Neuronal stem cell (in vitro differentiated cells): Measurements from ENCODE around the gene MEGF11.

ENCODE experiments used
- DNase-seq: peaks from one replicate; pipeline ENCODE4 v3.0.0-alpha.2; 2013; ENCODE audit warnings: low spot score
- H2AFZ ChIP-seq: one replicate; pipeline ENCODE4 v1.6.1; 2013; ENCODE audit warnings: mild to moderate bottlenecking, low read length, inconsistent platforms
- H2AK5ac ChIP-seq: 2 replicates; pipeline ENCODE4 v1.6.1; 2013; ENCODE audit warnings: low read depth, mild to moderate bottlenecking, inconsistent platforms, low read length, moderate library complexity, mixed read lengths
- H2BK120ac ChIP-seq: 2 replicates; pipeline ENCODE4 v1.6.1; 2013; ENCODE audit warnings: low read depth, mild to moderate bottlenecking, inconsistent platforms, low read length, moderate library complexity, mixed read lengths
- H2BK12ac ChIP-seq: one replicate; pipeline ENCODE4 v1.6.1; 2013; ENCODE audit warnings: low read length, inconsistent platforms
- H2BK15ac ChIP-seq: 2 replicates; pipeline ENCODE4 v1.6.1; 2013; ENCODE audit warnings: mild to moderate bottlenecking, low read length, inconsistent platforms, mixed read lengths
- H2BK5ac ChIP-seq: one replicate; pipeline ENCODE4 v1.6.1; 2013; ENCODE audit warnings: inconsistent platforms, mild to moderate bottlenecking, low read length, moderate library complexity
- H3K14ac ChIP-seq: one replicate; pipeline ENCODE4 v1.6.1; 2013; ENCODE audit warnings: low read length, inconsistent platforms
- H3K18ac ChIP-seq: 2 replicates; pipeline ENCODE4 v1.6.1; 2013; ENCODE audit warnings: low read length, inconsistent platforms
- H3K23ac ChIP-seq: 2 replicates; pipeline ENCODE4 v1.6.1; 2013; ENCODE audit warnings: low read depth, mild to moderate bottlenecking, mixed read lengths, low read length, inconsistent platforms; ENCODE audit not compliant: poor library complexity
- H3K27ac ChIP-seq: replicated peaks from 3 replicates; pipeline ENCODE4 v1.5.1; 2013; ENCODE audit warnings: low read length, inconsistent platforms
- H3K27me3 ChIP-seq, 3 experiments: 2 replicates each; pipeline ENCODE4 v1.6.1; 2013; ENCODE audit warnings: low read length in 3 of 3, mild to moderate bottlenecking in 2 of 3, inconsistent platforms in 1 of 3, low read depth in 1 of 3, mixed read lengths in 1 of 3, moderate library complexity in 1 of 3; ENCODE audit not compliant: control insufficient read depth in 3 of 3, insufficient read depth in 3 of 3
- H3K36me3 ChIP-seq, 2 donors: replicated peaks in 1 of 2; 2 replicates each; pipeline ENCODE4 v1.6.1; 2013; ENCODE audit warnings: low read length in 2 of 2; ENCODE audit not compliant: control insufficient read depth in 2 of 2, insufficient read depth in 2 of 2
- H3K4ac ChIP-seq: 2 replicates; pipeline ENCODE4 v1.6.1; 2013; ENCODE audit warnings: inconsistent platforms, mild to moderate bottlenecking, low read length, moderate library complexity
- H3K4me1 ChIP-seq, 2 donors: 1 replicate in 1 of 2; 2 replicates in 1 of 2; pipeline ENCODE4 v1.6.1; 2013; ENCODE audit warnings: low read length in 2 of 2, low read depth in 1 of 2; ENCODE audit not compliant: control insufficient read depth in 2 of 2, insufficient read depth in 1 of 2
- H3K4me2 ChIP-seq: one replicate; pipeline ENCODE4 v1.6.1; 2013; ENCODE audit warnings: mild to moderate bottlenecking, low read length, inconsistent platforms; ENCODE audit not compliant: insufficient read depth, poor library complexity, severe bottlenecking
- H3K4me3 ChIP-seq, 2 donors: 2 replicates each; pipeline ENCODE4 v1.5.1; 2013; ENCODE audit warnings: low read length in 2 of 2, mild to moderate bottlenecking in 2 of 2, inconsistent platforms in 1 of 2, moderate library complexity in 1 of 2
- H3K79me1 ChIP-seq: one replicate; pipeline ENCODE4 v1.6.1; 2013; ENCODE audit warnings: low read depth, mild to moderate bottlenecking, inconsistent platforms, low read length, moderate library complexity
- H3K9ac ChIP-seq: one replicate; pipeline ENCODE4 v1.6.1; 2013; ENCODE audit warnings: mild to moderate bottlenecking, low read depth, low read length, inconsistent platforms; ENCODE audit not compliant: poor library complexity
- H3K9me3 ChIP-seq, 2 donors: replicated peaks in 1 of 2; 2 replicates each; pipeline versions ENCODE3 to v1.6.1; 2013; ENCODE audit warnings: low read length in 2 of 2, mild to moderate bottlenecking in 2 of 2, inconsistent platforms in 1 of 2, low read depth in 1 of 2, mixed read lengths in 1 of 2, moderate library complexity in 1 of 2; ENCODE audit not compliant: control insufficient read depth in 2 of 2, insufficient read depth in 1 of 2
- H4K8ac ChIP-seq: one replicate; pipeline ENCODE4 v1.6.1; 2013; ENCODE audit warnings: low read depth, mild to moderate bottlenecking, inconsistent platforms, low read length, moderate library complexity
- H4K91ac ChIP-seq: one replicate; pipeline ENCODE4 v1.6.1; 2013; ENCODE audit warnings: low read length, low read depth, mild to moderate bottlenecking, inconsistent platforms; ENCODE audit not compliant: poor library complexity
- WGBS, 2 donors: extraction: QIAGEN DNeasy Blood & Tissue Kit; methylation state at CpG; one replicate each; pipeline ENCODE4 v1.1.7; 2013; ENCODE audit warnings: missing lambda C conversion rate in 2 of 2, mixed read lengths in 1 of 2; ENCODE audit not compliant: insufficient read length in 2 of 2, insufficient replicate concordance in 1 of 2; ENCODE audit errors: extremely low coverage in 2 of 2; 5-methylcytosine and 5-hydroxymethylcytosine counted together

Gene MEGF11

GRCh38 chr15:66131200-66131599, 122.3 kb downstream of the MEGF11 start:
- no peak overlapping the region for H2BK120ac ChIP-seq
- H3K14ac ChIP-seq: no peak overlapping the region
- no CpG with 5 or more reads among the region's 4 CpGs for WGBS, 2 donors
- no peak overlapping the region for H2BK5ac ChIP-seq
- H4K91ac ChIP-seq: no peak overlapping the region
- H3K23ac ChIP-seq: no peak overlapping the region
- H3K4me3 ChIP-seq: no peak overlapping the region
- H3K27ac ChIP-seq: no peak overlapping the region
- peaks cover 0 to 36% (median 0%) of the 10 kb centered on the region in 3 experiments for H3K27me3 ChIP-seq
- H3K9ac ChIP-seq: no peak overlapping the region
- H3K4me2 ChIP-seq: no peak overlapping the region
- H3K9me3 ChIP-seq: no peaks in the 10 kb centered on the region
- no peak overlapping the region for H3K4ac ChIP-seq
- no peak overlapping the region for H3K18ac ChIP-seq
- peaks cover 0 to 10% of the 10 kb centered on the region in 2 donors for H3K4me1 ChIP-seq
- no peak overlapping the region for H2BK15ac ChIP-seq
- no peaks in the 10 kb centered on the region for H3K79me1 ChIP-seq
- no peak overlapping the region for H2BK12ac ChIP-seq
- no peak for DNase-seq
- H3K36me3 ChIP-seq: no peaks in the 10 kb centered on the region
- peak overlapping the region; percentile 34 for H2AK5ac ChIP-seq
- H4K8ac ChIP-seq: no peak overlapping the region
- H2AFZ ChIP-seq: no peak overlapping the region

GRCh38 chr15:66130496-66131034, 123.0 kb downstream of the MEGF11 start:
- Histone ChIP-seq H3K27me3 (peaks cover 0 to 32% (median 0%) of the 10 kb centered on the region in 3 experiments), H3K9me3 (no peaks in the 10 kb centered on the region), H4K91ac (no peak overlapping the region), H3K18ac (no peak overlapping the region), H3K4me3 (no peak overlapping the region), H2AK5ac (no peak overlapping the region), H3K36me3 (no peaks in the 10 kb centered on the region), H3K4me1 (peaks cover 0 to 17% of the 10 kb centered on the region in 2 donors), H3K9ac (no peak overlapping the region), H3K4me2 (no peak overlapping the region), H3K4ac (no peak overlapping the region), H3K79me1 (no peaks in the 10 kb centered on the region), H3K14ac (no peak overlapping the region), H2BK12ac (no peak overlapping the region), H2BK5ac (no peak overlapping the region), H2AFZ (no peak overlapping the region), H3K23ac (no peak overlapping the region), H3K27ac (no peak overlapping the region), H4K8ac (no peak overlapping the region), H2BK120ac (no peak overlapping the region), H2BK15ac (no peak overlapping the region)
- no CpG with 5 or more reads among the region's 3 CpGs for WGBS, 2 donors
- DNase-seq: no peak

- Histone ChIP-seq H3K4ac (no peak overlapping the region), H3K79me1 (no peaks in the 10 kb centered on the region), H3K14ac (no peak overlapping the region), H3K9me3 (no peaks in the 10 kb centered on the region), H2BK12ac (no peak overlapping the region), H3K4me1 (peaks cover 0 to 24% of the 10 kb centered on the region in 2 donors), H3K4me2 (no peak overlapping the region), H3K18ac (no peak overlapping the region), H2AFZ (no peak overlapping the region), H2BK120ac (no peak overlapping the region), H3K4me3 (no peak overlapping the region), H2BK15ac (no peak overlapping the region), H3K27ac (no peak overlapping the region), H2AK5ac (no peak overlapping the region), H3K23ac (no peak overlapping the region), H3K36me3 (no peaks in the 10 kb centered on the region), H3K27me3 (peaks cover 0 to 40% (median 0%) of the 10 kb centered on the region in 3 experiments), H4K91ac (no peak overlapping the region), H2BK5ac (no peak overlapping the region), H4K8ac (no peak overlapping the region), H3K9ac (no peak overlapping the region)
- no CpG with 5 or more reads among the region's 7 CpGs for WGBS, 2 donors
- no peak for DNase-seq
Observed at GRCh38 chr15:66129586-66129985, 124.0 kb downstream of the MEGF11 start.

- H3K4ac ChIP-seq: no peak overlapping the region
- no peak overlapping the region for H3K9ac ChIP-seq
- H3K36me3 ChIP-seq: no peaks in the 10 kb centered on the region
- no peak for DNase-seq
- H2BK5ac ChIP-seq: no peak overlapping the region
- peak overlapping the region; percentile 56 for H3K23ac ChIP-seq
- H3K4me3 ChIP-seq: no peak overlapping the region
- peaks cover 0 to 24% of the 10 kb centered on the region in 2 donors for H3K4me1 ChIP-seq
- H2BK120ac ChIP-seq: no peak overlapping the region
- no peak overlapping the region for H3K27ac ChIP-seq
- peak overlapping the region; percentile 69 for H2BK12ac ChIP-seq
- H3K4me2 ChIP-seq: no peak overlapping the region
- H3K14ac ChIP-seq: no peak overlapping the region
- no peaks in the 10 kb centered on the region for H3K79me1 ChIP-seq
- WGBS, 2 donors: no CpG with 5 or more reads among the region's 8 CpGs
- no peak overlapping the region for H4K91ac ChIP-seq
- no peak overlapping the region for H4K8ac ChIP-seq
- peak overlapping the region; percentile 78 for H2AK5ac ChIP-seq
- peak overlapping the region; percentile 40 for H3K18ac ChIP-seq
- H3K27me3 ChIP-seq: peaks cover 0 to 42% (median 0%) of the 10 kb centered on the region in 3 experiments
- H3K9me3 ChIP-seq: no peaks in the 10 kb centered on the region
- no peak overlapping the region for H2BK15ac ChIP-seq
- no peak overlapping the region for H2AFZ ChIP-seq
Observed at GRCh38 chr15:66128116-66128680, 125.4 kb downstream of the MEGF11 start.
